Transverse colon (tissue), 4 donors: ENCODE data around the gene THSD4. TPM values are rescaled to one million over a fixed set of nuclear protein-coding genes. Genes with fewer than 3 reads are reported as not detected.

ENCODE experiments used
- DNase-seq: peaks from one replicate; pipeline ENCODE4 v3.0.0-alpha.2; 2019
- H3K27ac ChIP-seq, 4 donors: fragments of 200-600 bp; sonication (generic); 2 replicates each; pipeline ENCODE4 v1.5.1; 2016 to 2018; ENCODE audit warnings: inconsistent platforms in 4 of 4
- H3K27me3 ChIP-seq: fragments of 200-600 bp; sonication (generic); 2 replicates; pipeline ENCODE4 v1.5.1; 2017; ENCODE audit warnings: inconsistent platforms
- H3K36me3 ChIP-seq, 4 donors: fragments of 200-600 bp; sonication (generic); 2 replicates each; pipeline ENCODE4 v1.5.1; 2017 to 2019; ENCODE audit warnings: inconsistent platforms in 4 of 4
- H3K4me1 ChIP-seq, 4 donors: fragments of 200-600 bp; sonication (generic); 2 replicates each; pipeline ENCODE4 v1.5.1; 2017 to 2020; ENCODE audit warnings: inconsistent platforms in 4 of 4
- H3K4me3 ChIP-seq, 4 donors: fragments of 200-600 bp; sonication (generic); 1 replicate in 1 of 4; 2 replicates in 3 of 4; pipeline versions ENCODE4 v1.5.1 to v1.6.1; 2017 to 2019; ENCODE audit warnings: inconsistent platforms in 4 of 4
- H3K9me3 ChIP-seq, 2 donors: fragments of 200-600 bp; sonication (generic); 2 replicates each; pipeline ENCODE4 v1.5.1; 2017 to 2019; ENCODE audit warnings: inconsistent platforms in 2 of 2
- EP300 ChIP-seq: sonication (generic); formaldehyde crosslinking; IDR thresholded peaks from one replicate; pipeline ENCODE4 v1.6.1; 2017; ENCODE audit warnings: antibody characterized with exemption, low read depth
- POLR2A ChIP-seq: fragments of 450-650 bp; IDR thresholded peaks from one replicate; pipeline ENCODE4 v1.6.1; 2016; ENCODE audit warnings: antibody characterized with exemption, mild to moderate bottlenecking, moderate library complexity
- POLR2AphosphoS5 ChIP-seq, 3 donors: sonication (generic); formaldehyde crosslinking; IDR thresholded peaks; one replicate each; pipeline ENCODE4 v1.6.1; 2016; ENCODE audit warnings: antibody characterized with exemption in 3 of 3
- WGBS, 2 donors: methylation state at CpG; one replicate each; pipeline ENCODE4 v1.1.5; 2018; ENCODE audit warnings: low coverage in 1 of 2; 5-methylcytosine and 5-hydroxymethylcytosine counted together
- in situ Hi-C, 4 donors: fragments of 200-750 bp; cut with MboI; loops; one replicate each; pipeline versions ENCODE4 v1.15.0 to v1.15.1; 2017; ENCODE audit warnings: low sequenced_read_pairs in 3 of 4, low pct_ligation_motif_present in 1 of 4, low pct_unique_long_range_greater_than_20kb in 1 of 4
- intact Hi-C: fragments of 100-400 bp; cut with DNase I; formaldehyde crosslinking; loops from one replicate; pipeline ENCODE4 v1.15.1; 2023; ENCODE audit warnings: low total_unique reads
- total RNA-seq, 4 donors: library from RNA; depleted of rRNA; stranded (reverse); fragments of >200 nt; gene quantifications; one replicate each; pipeline ENCODE4 v1.1.0, GENCODE V29; 2016
- TF ChIP-seq, protein P1 (sequence below), 5 experiments: fragments of 200-600 bp in 3 of 5; fragments of 450-650 bp in 2 of 5; sonication (generic) in 3 of 5; IDR thresholded peaks; 1 replicate in 2 of 5; 2 replicates in 3 of 5; pipeline ENCODE4 v1.5.1; 2016 to 2017; ENCODE audit warnings: antibody characterized with exemption in 5 of 5, inconsistent platforms in 3 of 5, mild to moderate bottlenecking in 2 of 5, moderate library complexity in 1 of 5

The THSD4 gene
- 10 to 100 TPM; 13.3 to 57.2 (median 47.4) TPM for total RNA-seq

DNA sequence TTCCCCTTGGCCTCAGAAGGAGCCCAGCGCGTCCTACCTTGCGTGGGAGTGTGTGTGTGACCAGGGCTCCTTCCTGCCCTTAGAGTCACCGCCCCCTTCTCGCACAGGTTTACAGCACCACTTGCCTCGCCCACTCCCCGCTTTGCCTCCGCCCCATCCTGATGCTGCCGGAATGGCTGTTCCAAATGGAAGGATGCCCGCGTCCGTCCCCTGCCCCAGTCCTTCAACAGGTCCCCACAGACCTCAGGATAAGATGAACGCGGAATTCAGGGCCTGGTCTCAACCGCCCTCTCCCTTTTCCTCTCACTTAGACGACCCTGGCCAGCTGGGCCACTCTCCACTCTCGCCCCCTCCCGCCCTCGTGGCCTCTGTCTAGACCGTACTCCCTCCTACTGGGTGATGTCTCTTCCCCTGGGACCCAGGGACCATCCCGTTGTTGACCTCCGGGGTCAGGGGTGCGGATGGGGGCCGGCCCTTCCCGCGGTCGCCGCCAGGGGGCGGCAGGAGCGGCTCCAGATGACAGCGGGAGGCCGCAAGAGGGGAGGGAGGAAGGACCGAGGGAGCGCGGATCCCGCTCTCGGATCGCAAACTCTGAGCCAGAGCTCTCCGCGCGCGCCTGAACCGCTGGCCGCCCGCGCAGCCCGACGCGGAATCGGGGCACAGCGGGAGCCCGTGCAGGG is at the start of gene THSD4:
TSS of gene THSD4 (plus strand) at position 585 of the 680 bp plus-strand sequence.
- peaks cover 3 to 16% (median 9%) of the 10 kb centered on the region in 4 donors for H3K4me1 ChIP-seq
- H3K9me3 ChIP-seq, result no peaks in the 10 kb centered on the region
- in situ Hi-C loops (loop anchor here (5.0 to 10.0 kb wide), 3 partner anchors 320 to 330 kb away; no protein-coding TSS in a partner anchor), intact Hi-C loops (loop anchor here (2.0 to 5.0 kb wide), 2 partner anchors 326 to 542 kb away; no protein-coding TSS in a partner anchor)
- H3K4me3 ChIP-seq, result peak within 1 kb of the TSS; percentile 36 to 81 (median 54)
- no peak for TF ChIP-seq POLR2A
- peak in 1 of 3 donors; percentile 55 for TF ChIP-seq POLR2AphosphoS5 (IDR thresholded peaks at IDR 0.05)
- TF ChIP-seq, protein P1, sequence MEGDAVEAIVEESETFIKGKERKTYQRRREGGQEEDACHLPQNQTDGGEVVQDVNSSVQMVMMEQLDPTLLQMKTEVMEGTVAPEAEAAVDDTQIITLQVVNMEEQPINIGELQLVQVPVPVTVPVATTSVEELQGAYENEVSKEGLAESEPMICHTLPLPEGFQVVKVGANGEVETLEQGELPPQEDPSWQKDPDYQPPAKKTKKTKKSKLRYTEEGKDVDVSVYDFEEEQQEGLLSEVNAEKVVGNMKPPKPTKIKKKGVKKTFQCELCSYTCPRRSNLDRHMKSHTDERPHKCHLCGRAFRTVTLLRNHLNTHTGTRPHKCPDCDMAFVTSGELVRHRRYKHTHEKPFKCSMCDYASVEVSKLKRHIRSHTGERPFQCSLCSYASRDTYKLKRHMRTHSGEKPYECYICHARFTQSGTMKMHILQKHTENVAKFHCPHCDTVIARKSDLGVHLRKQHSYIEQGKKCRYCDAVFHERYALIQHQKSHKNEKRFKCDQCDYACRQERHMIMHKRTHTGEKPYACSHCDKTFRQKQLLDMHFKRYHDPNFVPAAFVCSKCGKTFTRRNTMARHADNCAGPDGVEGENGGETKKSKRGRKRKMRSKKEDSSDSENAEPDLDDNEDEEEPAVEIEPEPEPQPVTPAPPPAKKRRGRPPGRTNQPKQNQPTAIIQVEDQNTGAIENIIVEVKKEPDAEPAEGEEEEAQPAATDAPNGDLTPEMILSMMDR (IDR thresholded peaks at IDR 0.05), result peak; percentile 92 to 98 (median 96)
- no peak for TF ChIP-seq EP300
- H3K27me3 ChIP-seq, result peaks cover 8% of the 10 kb centered on the region
- peak; percentile 78 for DNase-seq
- peak within 1 kb of the TSS; percentile 71 to 86 (median 80) for H3K27ac ChIP-seq
- H3K36me3 ChIP-seq, result no peaks in the 10 kb centered on the region
- WGBS, 2 donors, result 7 to 13% methylated on average over 3 to 51 of the region's 52 CpGs

DNA sequence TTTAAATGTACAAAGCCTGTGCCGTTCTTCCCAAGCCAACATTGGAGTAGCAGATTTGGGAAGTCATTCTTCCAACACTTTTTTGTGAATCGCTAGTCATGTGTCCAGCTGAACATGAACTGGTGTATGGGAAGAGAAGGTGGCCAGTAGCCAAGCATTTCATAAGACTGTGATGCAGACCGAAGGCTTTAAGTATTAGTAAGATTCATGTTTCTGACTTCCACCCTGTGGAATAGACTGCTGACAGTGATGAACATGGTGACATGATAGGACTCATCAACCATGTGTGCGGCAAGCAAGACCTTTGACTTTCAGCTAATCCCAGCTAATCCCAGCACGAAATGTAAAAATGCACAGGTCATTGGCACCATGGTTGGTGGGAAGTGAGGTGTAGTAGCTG is 48.3 kb upstream of the THSD4 start:
- no peak overlapping the region for H3K4me3 ChIP-seq
- TF ChIP-seq POLR2AphosphoS5 (IDR thresholded peaks at IDR 0.05) (no peak), POLR2A (no peak), EP300 (no peak)
- TF ChIP-seq, protein P1 (IDR thresholded peaks at IDR 0.05), result no peak
- H3K9me3 ChIP-seq, result no peaks in the 10 kb centered on the region
- H3K27ac ChIP-seq, result no peak overlapping the region
- H3K4me1 ChIP-seq, result peaks cover 0 to 3% (median 0%) of the 10 kb centered on the region in 4 donors
- no peaks in the 10 kb centered on the region for H3K27me3 ChIP-seq
- in situ Hi-C loops, result no loop called here
- H3K36me3 ChIP-seq, result no peaks in the 10 kb centered on the region
- intact Hi-C loops, result no loop called here
- 75 to 79% methylated on average over 4 to 5 of the region's 5 CpGs for whole genome bisulfite sequencing, 2 donors
- DNase-seq, result no peak

DNA sequence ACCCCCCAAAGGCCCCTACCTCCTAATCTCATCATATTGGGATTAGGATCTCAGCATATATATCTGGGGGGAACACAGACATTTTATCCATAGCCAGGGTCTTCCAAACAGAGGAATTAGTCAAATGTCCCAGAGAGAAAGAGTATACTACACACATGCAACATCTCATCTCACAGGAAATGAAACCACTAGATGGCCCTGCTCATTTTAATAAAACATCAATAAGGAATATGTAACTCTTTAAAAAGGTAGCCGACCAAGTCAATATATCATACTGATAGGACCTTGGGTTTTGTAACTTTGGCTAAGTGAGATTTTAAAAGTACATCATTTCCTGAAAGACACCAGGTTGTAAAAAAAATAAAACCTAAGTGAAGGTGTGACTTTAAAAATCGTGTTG is 45.6 kb upstream of the THSD4 start:
- TF ChIP-seq, protein P1 (IDR thresholded peaks at IDR 0.05), result no peak
- no peak for TF ChIP-seq POLR2AphosphoS5 (IDR thresholded peaks at IDR 0.05)
- TF ChIP-seq POLR2A, result no peak
- TF ChIP-seq EP300, result no peak
- WGBS, 2 donors, result 26 to 31% methylated on average over 2 of the region's 2 CpGs
- H3K36me3 ChIP-seq, result no peaks in the 10 kb centered on the region
- no peak overlapping the region for H3K27ac ChIP-seq
- in situ Hi-C loops, result no loop called here
- no peaks in the 10 kb centered on the region for H3K27me3 ChIP-seq
- intact Hi-C loops, result no loop called here
- no peak for DNase-seq
- peaks cover 0 to 3% (median 0%) of the 10 kb centered on the region in 4 donors for H3K4me1 ChIP-seq
- peaks cover 0 to 3% of the 10 kb centered on the region in 2 donors for H3K9me3 ChIP-seq
- H3K4me3 ChIP-seq, result no peak overlapping the region

DNA sequence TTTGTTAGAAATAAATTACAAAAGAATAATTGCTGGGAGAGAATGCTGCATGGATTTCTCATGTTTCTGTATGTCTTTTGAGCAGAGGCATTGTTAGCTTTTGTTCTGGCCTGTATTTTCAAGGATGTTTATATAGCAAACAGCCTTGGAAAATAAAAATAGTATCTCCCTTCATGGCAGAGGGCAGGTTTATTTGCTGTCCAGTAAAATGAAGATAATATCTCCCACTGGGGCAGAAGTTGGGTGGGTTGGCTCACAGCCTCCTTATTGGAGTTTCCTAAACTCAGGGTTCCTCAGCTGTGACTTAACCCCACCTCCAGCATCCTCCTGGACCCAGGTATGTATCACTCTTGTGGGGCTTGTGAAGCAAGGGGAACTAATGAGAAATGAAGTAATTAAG is 43.7 kb upstream of the THSD4 start:
- DNase-seq, result no peak
- no peaks in the 10 kb centered on the region for H3K36me3 ChIP-seq
- H3K9me3 ChIP-seq, result peaks cover 0 to 3% of the 10 kb centered on the region in 2 donors
- H3K4me3 ChIP-seq, result no peak overlapping the region
- no peak overlapping the region for H3K27ac ChIP-seq
- H3K27me3 ChIP-seq, result no peaks in the 10 kb centered on the region
- in situ Hi-C loops, result no loop called here
- H3K4me1 ChIP-seq, result peaks cover 0 to 3% (median 0%) of the 10 kb centered on the region in 4 donors
- TF ChIP-seq, protein P1 (IDR thresholded peaks at IDR 0.05), result no peak
- TF ChIP-seq EP300 (no peak), POLR2A (no peak), POLR2AphosphoS5 (IDR thresholded peaks at IDR 0.05) (no peak)
- intact Hi-C loops, result no loop called here
